Kasumi-1 (cell line): Measurements from ENCODE around the gene LEUTX.

ENCODE experiments used
- DNase-seq, 2 experiments: peaks; one replicate each; lab custom pipeline; 2025; lab: John Stamatoyannopoulos, UW

The LEUTX gene

DNA sequence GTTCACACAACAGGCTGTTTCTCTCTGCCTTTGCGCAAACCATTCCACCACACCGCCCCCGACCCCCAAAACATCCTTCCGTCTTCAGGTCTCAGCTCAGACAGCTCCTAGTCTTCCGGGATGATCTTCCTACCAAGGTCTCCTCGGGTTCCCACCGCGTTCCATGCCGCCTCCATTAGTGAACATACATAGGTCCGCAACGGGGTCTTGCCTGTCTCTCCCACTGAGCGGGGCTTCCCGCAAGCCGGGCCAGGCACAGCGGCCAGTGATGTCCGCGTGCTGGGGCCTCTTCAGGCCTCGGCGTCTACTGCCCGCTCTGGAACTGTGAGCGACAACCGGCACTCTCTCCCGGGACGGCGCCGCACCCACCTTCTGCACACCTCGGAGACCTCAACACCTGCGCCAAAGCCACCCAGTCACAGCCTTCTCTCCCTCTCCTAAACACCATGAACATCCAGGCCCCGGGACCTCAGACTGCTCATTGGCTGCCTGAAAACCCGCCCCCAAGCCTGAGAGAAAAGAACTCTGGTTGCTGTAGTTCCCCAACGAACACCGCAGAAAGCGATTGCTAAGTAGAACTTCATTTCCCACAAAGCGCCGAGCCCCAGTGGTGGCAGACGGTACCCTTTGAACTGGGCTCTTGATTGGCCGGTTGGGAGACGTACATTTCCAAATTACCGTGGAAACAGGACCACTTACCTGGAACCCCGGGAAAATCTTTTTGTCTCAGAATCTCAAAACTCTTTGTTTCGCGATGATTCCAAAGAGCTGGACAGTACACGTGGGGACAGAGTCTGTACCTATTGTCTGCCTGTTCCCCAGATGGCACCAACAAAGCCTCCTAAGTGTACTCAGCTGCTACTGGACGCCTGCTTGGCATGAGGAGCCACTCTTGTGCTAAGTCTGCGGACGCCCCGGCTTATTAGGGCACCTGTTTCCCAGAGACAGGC is 45.8 kb downstream of the LEUTX start:
- peak; percentile 94 to 96 for DNase-seq

DNA sequence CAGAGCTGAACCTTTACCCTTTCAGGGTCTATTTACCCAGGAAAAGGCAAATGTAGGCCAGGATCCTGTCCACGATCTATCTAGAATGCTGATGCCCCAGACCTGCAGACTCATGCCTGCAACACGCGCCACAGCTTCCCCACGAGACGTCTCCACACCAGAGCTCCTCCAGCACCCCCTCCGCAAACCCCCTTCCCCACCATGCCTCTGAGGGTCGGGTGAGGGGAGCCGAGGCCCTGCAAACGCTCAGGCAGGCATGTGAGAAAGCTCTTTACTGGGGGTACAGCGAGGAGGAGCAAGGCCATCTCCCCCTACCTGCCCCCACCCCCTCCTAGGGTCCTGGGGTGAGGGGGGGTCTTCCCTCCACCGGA is 46.4 kb downstream of the LEUTX start:
- no peak for DNase-seq

DNA sequence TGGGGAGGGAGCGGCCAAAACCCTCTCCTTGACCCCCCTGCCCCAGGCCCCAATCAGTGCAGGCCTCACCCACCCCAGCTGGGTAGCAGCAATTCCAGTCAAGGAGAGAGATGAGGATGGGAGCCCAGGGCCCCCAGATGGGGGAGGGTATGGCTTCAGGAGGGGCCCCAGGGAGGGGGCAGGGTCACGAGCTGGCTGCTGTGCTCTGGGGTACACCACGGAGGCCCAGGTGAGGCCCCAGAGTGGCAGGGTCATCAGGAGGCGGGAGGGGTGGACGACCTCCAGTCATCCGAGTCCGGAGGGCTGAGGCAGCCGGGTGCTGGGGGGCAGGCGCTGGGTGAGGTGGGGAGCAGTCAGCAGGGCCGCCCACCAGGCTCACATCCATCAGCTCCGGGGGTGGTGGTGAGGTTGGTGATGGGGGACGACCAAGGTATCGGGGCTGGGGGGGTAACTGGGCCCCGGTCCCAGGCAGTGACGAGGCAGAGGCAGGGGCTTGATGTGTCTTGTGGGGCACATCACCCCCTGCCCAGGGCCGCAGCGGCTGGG is 47.0 kb downstream of the LEUTX start:
- DNase-seq = no peak

DNA sequence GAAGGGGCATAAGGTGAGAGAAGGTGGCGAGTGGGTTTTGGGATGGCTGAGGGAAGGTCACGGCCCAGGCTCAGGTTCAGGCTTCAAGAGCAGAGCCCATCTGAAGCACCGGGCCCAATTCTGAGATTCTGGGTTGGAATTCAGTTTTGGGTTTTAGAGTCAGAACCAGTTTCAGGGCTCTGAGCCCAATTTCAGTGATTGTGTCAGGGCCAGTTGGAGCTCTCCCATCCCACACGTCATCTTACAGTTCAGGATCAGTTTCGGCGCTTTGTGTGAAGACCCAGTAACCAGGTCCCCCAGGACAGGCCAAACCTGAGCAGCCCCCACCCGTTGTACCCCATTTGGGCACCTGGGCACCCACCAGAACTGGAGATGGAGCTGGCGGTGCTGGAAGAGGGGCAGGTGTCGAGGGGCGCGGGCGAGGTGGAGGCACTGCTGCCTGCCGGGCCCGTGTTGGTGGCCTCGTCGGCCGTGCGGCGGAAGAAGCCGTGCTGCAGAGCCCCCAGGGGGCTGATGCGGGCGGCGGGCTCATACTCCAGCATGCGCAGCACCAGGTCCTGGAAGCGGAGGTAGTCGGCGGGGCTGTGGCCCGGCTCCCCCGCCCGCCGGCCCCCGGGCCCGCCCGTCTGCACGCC is 47.8 kb downstream of the LEUTX start:
- DNase-seq = no peak

- DNase-seq = no peak
Observed at GRCh38 chr19:39827216-39827615, 48.6 kb downstream of the LEUTX start.

DNA sequence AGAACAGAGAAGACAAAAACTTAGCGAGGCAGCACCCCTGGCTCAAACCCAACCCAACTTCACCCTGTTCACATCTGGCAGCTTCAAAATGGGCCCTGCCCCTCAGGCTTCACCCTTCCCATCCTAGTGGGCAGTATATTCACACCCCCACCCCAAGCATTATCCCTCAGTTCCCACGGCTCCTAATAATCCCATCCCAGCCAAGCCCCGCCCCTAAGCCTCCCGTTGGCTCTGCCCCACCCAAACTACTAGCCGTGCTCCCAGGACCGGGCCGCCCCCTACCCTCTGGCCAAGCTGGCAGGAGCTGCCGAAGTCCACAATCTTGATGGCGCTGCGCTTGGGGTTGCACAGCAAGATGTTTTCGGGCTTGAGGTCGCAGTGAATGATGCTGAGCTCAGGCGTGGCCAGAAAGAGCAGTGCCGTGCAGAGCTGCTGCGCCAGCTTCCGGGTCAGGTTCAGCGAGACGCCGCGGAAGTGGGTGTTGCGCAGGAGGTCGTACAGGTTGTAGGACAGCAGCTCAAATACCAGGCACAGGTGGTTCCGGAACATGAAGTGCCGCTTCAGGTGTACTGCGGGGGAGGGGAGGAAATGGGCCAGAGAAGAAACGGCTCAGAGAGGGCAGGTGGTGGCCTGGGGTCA is 49.5 kb downstream of the LEUTX start:
- DNase-seq = no peak

GRCh38 chr19:39828654-39829032 is 50.0 kb downstream of the LEUTX start:
- peak; percentile 17 to 25 for DNase-seq

- no peak for DNase-seq
Observed at GRCh38 chr19:39829702-39830275, 51.1 kb downstream of the LEUTX start.

DNA sequence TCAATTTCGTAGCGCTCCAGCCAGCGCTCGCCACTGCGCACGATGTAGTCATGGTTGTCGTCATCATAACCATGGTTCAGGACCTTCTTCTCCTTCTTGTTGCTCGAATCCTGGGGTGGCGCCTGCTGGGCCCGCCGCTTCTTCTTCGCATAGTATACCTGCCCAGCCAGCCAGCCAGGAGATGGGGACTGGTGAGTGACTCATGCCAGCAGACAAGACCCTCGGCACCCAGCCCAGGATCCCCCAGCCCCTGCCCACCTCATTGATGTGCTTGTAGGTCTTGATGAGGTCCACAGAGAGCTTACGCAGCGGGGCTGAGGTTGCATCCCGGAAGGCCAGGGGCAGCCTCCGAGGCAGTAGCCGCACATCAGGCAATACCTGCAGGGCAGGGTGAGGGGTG is 51.8 kb downstream of the LEUTX start:
- DNase-seq = no peak

- DNase-seq = no peak
Observed at GRCh38 chr19:39830847-39831246, 52.2 kb downstream of the LEUTX start.

- no peak for DNase-seq
Observed at GRCh38 chr19:39831679-39832078, 53.0 kb downstream of the LEUTX start.

- DNase-seq = no peak
Observed at GRCh38 chr19:39832341-39833083, 53.9 kb downstream of the LEUTX start.

DNA sequence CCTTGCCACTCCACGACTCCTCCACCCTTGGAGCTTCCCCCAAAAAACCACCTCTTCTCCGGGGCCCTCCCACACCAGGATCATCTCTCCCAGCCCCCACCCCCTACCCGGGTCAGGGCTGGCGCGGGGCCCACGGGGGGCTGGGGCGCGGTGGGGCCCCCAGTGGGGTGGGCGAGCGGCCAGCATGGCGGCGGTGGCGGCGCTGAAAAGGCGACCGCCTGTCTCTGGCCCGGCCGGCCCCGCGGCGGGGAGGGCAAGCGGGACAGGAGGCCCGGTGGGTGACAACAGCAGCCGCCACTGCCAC is 54.5 kb downstream of the LEUTX start:
- no peak for DNase-seq

DNA sequence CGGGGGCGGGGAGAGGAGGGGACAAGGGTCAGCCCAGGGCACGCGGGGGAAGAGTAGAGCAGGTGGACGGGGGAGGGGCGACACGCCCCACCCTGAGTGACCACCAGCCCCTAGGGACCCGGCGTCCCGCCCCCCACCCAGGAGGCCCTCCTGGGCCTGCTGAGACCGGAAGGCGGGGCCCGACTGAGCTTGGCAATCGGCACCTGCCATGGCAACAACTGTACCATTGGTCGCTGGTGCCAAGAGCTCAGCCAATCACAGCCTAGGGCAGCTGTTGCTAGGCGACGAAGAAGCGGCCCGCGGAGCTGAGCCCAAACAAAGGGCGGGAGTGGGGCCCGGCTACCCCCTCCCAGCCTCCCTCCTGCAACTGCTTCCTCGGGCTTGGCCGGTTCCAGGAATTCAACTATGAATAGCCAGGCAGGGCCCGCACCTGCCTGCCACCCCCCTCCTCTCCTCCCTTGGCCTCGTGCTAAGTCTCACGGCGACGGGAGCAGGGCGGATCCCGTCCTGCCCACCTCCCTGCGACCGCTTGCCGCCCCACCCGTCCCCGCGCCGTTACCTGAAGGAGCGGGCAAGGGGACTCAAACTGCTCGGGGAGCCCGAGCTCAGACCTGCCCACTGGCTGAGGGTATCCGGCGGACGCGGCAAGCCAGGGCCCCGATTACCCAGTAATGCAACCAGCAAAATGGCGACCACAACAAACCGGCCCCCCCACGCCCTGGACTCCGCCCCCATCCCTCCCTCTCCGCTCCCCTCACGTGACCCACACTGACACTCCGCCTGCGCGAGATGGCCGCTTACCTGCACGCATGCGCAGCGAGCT is 55.0 kb downstream of the LEUTX start, which contains the start of gene DYRK1B:
TSS of gene DYRK1B (minus strand) at position 699 of the 823 bp plus-strand sequence. CDS start 2,295 bp downstream, outside the sequence.
- no peak for DNase-seq

DNA sequence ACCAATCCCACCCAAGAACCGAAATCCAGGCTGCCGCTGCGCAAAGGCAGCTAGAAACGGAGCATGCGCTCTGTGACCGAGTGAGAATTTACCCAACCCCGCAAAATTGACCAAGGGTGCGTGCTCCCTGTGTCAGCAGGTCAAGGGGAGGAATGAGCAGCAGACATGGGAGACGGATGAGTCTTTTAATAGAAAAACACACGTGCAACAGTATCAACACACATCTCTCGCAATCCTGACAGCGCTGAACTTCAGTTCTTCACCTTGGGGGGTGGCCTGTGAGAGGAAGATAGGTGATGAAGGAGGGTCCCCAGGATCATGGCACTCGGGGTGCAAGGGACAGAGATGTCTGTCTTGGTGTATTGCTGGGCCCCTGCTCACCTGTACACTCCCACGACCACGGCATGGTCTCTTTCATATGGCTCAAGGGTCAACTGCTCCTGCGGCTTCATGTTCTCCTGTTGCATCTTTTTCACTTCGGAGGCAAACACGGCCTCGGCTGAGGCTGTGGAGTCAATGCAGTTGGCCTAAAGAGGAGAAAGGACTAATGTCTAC is 55.7 kb downstream of the LEUTX start:
- no peak for DNase-seq
